SU-DHL-6 (cell line): ENCODE results near the gene NEGR1.

ENCODE experiments used
- H2AFZ ChIP-seq: fragments of 200-600 bp; sonication (generic); 2 replicates; pipeline ENCODE4 v1.6.1; 2014; ENCODE audit warnings: low read depth, mild to moderate bottlenecking, moderate library complexity, mixed read lengths, antibody characterized with exemption, low read length; ENCODE audit not compliant: severe bottlenecking
- H3F3A ChIP-seq: fragments of 200-600 bp; shearing (Covaris generic); 2 replicates; pipeline ENCODE4 v1.6.0; 2016; ENCODE audit warnings: antibody characterized with exemption, mild to moderate bottlenecking; ENCODE audit not compliant: insufficient read depth
- H3K27ac ChIP-seq: fragments of 200-600 bp; sonication (generic); 2 replicates; pipeline ENCODE4 v1.5.1; 2016; ENCODE audit warnings: low read depth, mild to moderate bottlenecking, low read length, moderate library complexity, mixed read lengths
- H3K27me3 ChIP-seq: fragments of 200-600 bp; sonication (generic), shearing (Covaris generic); 2 replicates; pipeline ENCODE4 v1.6.0; 2014; ENCODE audit warnings: mild to moderate bottlenecking, low read length
- H3K36me3 ChIP-seq: fragments of 200-600 bp; sonication (generic); 2 replicates; pipeline ENCODE4 v1.6.1; 2014; ENCODE audit warnings: mild to moderate bottlenecking, low read length, mixed read lengths
- H3K4me2 ChIP-seq: fragments of 300-600, 200-600 bp; shearing (Covaris generic), sonication (generic); 2 replicates; pipeline ENCODE4 v1.6.0; 2014; ENCODE audit warnings: low read length, low read depth, mild to moderate bottlenecking; ENCODE audit not compliant: poor library complexity, severe bottlenecking
- H3K4me3 ChIP-seq: fragments of 200-600 bp; sonication (generic); 2 replicates; pipeline ENCODE4 v1.5.1; 2014; ENCODE audit warnings: antibody characterized with exemption, low read length, mild to moderate bottlenecking, mixed read lengths; ENCODE audit not compliant: insufficient read depth, poor library complexity, severe bottlenecking
- H3K79me2 ChIP-seq: fragments of 200-600 bp; sonication (generic); 2 replicates; pipeline ENCODE4 v1.6.1; 2014; ENCODE audit warnings: mild to moderate bottlenecking, low read length, moderate library complexity; ENCODE audit not compliant: insufficient read depth
- H3K9ac ChIP-seq: fragments of 200-600 bp; sonication (generic); 2 replicates; pipeline ENCODE4 v1.7.0; 2014; ENCODE audit warnings: mild to moderate bottlenecking, low read length
- H3K9me2 ChIP-seq: fragments of 200-600 bp; sonication (generic); replicated peaks from 2 replicates; pipeline ENCODE4 v1.6.1; 2014; ENCODE audit warnings: low read length; ENCODE audit not compliant: insufficient read depth
- H3K9me3 ChIP-seq: fragments of 200-600 bp; sonication (generic); 2 replicates; pipeline ENCODE4 v1.6.1; 2014; ENCODE audit warnings: low read length, mixed read lengths; ENCODE audit not compliant: insufficient read depth
- H4K20me1 ChIP-seq: fragments of 200-600 bp; sonication (generic); 2 replicates; pipeline ENCODE4 v1.6.1; 2014; ENCODE audit warnings: low read depth, mild to moderate bottlenecking, antibody characterized with exemption, low read length, moderate library complexity, mixed read lengths
- EZH2phosphoT487 ChIP-seq: fragments of 200-600 bp; sonication (generic), shearing (Covaris generic); conservative IDR thresholded peaks from 2 replicates; pipeline ENCODE4 v1.6.1; 2018; ENCODE audit warnings: mild to moderate bottlenecking, antibody characterized with exemption, low read length, moderate library complexity, mixed read lengths
- TF ChIP-seq, protein P1 (sequence below): fragments of 200-600 bp; sonication (generic); IDR thresholded peaks from one replicate; pipeline ENCODE4 v1.5.1; 2017; ENCODE audit warnings: antibody characterized with exemption, mild to moderate bottlenecking, low read length, moderate library complexity; ENCODE audit not compliant: insufficient read depth, poor library complexity, severe bottlenecking

NEGR1 gene

DNA sequence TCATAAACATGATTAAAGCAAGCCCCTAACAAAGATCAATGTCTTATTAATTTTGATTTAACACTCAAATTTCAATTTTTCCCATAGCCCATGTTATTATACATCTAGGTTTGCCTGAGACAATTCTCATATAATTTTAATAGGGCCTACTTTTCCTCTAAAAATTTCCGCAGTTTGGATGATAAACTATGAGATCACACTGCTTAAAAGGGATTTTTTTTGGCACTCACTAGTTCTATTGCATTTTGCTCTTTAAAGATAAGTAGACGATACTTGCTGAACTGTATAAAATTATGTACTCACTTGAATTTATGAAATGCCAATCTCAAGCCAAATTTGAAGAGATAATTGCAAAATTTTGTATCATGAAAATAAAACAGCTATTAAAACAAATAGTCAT lies 721.1 kb downstream of the NEGR1 start:
- TF ChIP-seq, protein P1, sequence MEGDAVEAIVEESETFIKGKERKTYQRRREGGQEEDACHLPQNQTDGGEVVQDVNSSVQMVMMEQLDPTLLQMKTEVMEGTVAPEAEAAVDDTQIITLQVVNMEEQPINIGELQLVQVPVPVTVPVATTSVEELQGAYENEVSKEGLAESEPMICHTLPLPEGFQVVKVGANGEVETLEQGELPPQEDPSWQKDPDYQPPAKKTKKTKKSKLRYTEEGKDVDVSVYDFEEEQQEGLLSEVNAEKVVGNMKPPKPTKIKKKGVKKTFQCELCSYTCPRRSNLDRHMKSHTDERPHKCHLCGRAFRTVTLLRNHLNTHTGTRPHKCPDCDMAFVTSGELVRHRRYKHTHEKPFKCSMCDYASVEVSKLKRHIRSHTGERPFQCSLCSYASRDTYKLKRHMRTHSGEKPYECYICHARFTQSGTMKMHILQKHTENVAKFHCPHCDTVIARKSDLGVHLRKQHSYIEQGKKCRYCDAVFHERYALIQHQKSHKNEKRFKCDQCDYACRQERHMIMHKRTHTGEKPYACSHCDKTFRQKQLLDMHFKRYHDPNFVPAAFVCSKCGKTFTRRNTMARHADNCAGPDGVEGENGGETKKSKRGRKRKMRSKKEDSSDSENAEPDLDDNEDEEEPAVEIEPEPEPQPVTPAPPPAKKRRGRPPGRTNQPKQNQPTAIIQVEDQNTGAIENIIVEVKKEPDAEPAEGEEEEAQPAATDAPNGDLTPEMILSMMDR = no peak
- no peak for TF ChIP-seq EZH2phosphoT487
- H3K4me2 ChIP-seq = no peak overlapping the region

DNA sequence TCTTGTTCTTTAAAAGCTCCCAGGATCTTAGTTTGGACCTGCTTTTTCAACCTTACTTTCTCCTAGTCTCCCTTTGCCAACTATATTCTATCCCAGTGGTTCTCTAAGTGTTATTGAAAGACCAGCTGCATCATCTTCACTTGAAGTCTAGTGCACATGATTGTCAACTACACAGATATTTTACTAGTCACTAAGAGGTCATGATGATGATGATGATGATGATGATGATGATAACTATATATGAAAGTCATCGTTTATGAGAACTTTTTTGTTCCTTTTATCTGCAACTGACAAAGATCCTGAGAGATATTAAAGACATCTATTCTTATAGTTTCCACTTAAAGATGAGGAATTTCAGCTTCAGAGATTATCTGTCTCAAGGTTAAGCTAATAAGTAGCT lies 722.5 kb downstream of the NEGR1 start:
- no peak overlapping the region for H2AFZ ChIP-seq
- no peak overlapping the region for H3K4me2 ChIP-seq
- no peak overlapping the region for H3K27ac ChIP-seq
- no peak for TF ChIP-seq EZH2phosphoT487
- TF ChIP-seq, protein P1 = no peak
- no peaks in the 10 kb centered on the region for H3K9me3 ChIP-seq
- H3F3A ChIP-seq = no peaks in the 10 kb centered on the region
- H3K36me3 ChIP-seq = no peaks in the 10 kb centered on the region
- H3K9ac ChIP-seq = no peak overlapping the region
- no peak overlapping the region for H3K4me3 ChIP-seq
- H3K79me2 ChIP-seq = no peaks in the 10 kb centered on the region
- H3K9me2 ChIP-seq = no peaks in the 10 kb centered on the region
- H4K20me1 ChIP-seq = no peaks in the 10 kb centered on the region
- no peaks in the 10 kb centered on the region for H3K27me3 ChIP-seq

More for the DNA sequence above, 721.1 kb downstream of the NEGR1 start:
- Histone ChIP-seq H3F3A (no peaks in the 10 kb centered on the region), H3K79me2 (no peaks in the 10 kb centered on the region), H4K20me1 (no peaks in the 10 kb centered on the region), H3K27ac (no peak overlapping the region), H3K9ac (no peak overlapping the region), H2AFZ (no peak overlapping the region), H3K9me3 (no peaks in the 10 kb centered on the region), H3K4me3 (no peak overlapping the region), H3K27me3 (no peaks in the 10 kb centered on the region), H3K36me3 (no peaks in the 10 kb centered on the region), H3K9me2 (no peaks in the 10 kb centered on the region)

DNA sequence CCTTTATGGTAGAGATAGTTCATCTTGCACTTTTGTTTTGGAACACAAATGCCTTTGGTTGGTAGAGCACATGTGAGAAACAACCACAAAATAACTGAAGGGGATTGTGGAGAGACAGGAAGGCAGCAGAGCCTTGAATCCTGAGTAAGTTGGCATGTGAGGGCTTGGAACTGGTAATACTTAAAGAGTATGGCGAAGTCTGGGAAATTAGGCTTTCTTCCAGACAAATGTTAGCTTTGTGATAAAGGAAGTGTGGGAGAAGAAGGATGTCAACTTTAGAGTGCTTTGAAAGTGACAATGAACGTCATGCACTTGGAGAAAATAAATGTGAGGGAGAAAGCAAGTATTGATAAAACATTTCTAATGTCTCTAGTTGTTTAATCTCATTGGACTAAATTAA lies 725.2 kb downstream of the NEGR1 start:
- Histone ChIP-seq H3K36me3 (no peaks in the 10 kb centered on the region), H3K27me3 (no peaks in the 10 kb centered on the region), H3K4me3 (no peak overlapping the region), H4K20me1 (no peaks in the 10 kb centered on the region), H3K9me3 (no peaks in the 10 kb centered on the region), H2AFZ (no peak overlapping the region), H3F3A (no peaks in the 10 kb centered on the region), H3K9me2 (no peaks in the 10 kb centered on the region), H3K4me2 (no peak overlapping the region), H3K79me2 (no peaks in the 10 kb centered on the region), H3K9ac (no peak overlapping the region), H3K27ac (no peak overlapping the region)
- TF ChIP-seq, protein P1 = no peak
- no peak for TF ChIP-seq EZH2phosphoT487
